Measurements from ENCODE around the gene NPDC1. TPM values are rescaled to one million over a fixed set of nuclear protein-coding genes. Genes with fewer than 3 reads are reported as not detected.

The NPDC1 gene
- polyA plus RNA-seq, 1 experiment: 8.9 TPM

GRCh38 chr9:136994180-136994887, 51.6 kb downstream of the NPDC1 start:
- Histone ChIP-seq H3K9me3 (ENCODE audit: control insufficient read depth, insufficient read depth, low read length) (peaks cover 12% of the 10 kb centered on the region), H3K4me3 (ENCODE audit: low read depth, low read length) (no peak overlapping the region), H3K27me3 (ENCODE audit: control insufficient read depth, insufficient read depth, low read length) (peaks cover 2% of the 10 kb centered on the region), H3K27ac (ENCODE audit: low read depth, low read length) (no peak overlapping the region)
- ChIA-PET CTCF (interaction anchor here (2.8 kb wide), 1 partner anchor 35 kb away, joined by 11 read pairs; no protein-coding TSS in a partner anchor), POLR2A (no interaction called here)
- no peak for DNase-seq (ENCODE audit: low read depth, low spot score)
- TF ChIP-seq, protein P1, sequence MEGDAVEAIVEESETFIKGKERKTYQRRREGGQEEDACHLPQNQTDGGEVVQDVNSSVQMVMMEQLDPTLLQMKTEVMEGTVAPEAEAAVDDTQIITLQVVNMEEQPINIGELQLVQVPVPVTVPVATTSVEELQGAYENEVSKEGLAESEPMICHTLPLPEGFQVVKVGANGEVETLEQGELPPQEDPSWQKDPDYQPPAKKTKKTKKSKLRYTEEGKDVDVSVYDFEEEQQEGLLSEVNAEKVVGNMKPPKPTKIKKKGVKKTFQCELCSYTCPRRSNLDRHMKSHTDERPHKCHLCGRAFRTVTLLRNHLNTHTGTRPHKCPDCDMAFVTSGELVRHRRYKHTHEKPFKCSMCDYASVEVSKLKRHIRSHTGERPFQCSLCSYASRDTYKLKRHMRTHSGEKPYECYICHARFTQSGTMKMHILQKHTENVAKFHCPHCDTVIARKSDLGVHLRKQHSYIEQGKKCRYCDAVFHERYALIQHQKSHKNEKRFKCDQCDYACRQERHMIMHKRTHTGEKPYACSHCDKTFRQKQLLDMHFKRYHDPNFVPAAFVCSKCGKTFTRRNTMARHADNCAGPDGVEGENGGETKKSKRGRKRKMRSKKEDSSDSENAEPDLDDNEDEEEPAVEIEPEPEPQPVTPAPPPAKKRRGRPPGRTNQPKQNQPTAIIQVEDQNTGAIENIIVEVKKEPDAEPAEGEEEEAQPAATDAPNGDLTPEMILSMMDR (IDR thresholded peaks at IDR 0.05; ENCODE audit: low read depth, low read length): no peak

- TF ChIP-seq, protein P1 (IDR thresholded peaks at IDR 0.05; ENCODE audit: low read depth, low read length): no peak
- POLR2A ChIA-PET: interaction anchor here (1.1 kb wide), 1 partner anchor 284 kb away, joined by 3 read pairs; no protein-coding TSS in a partner anchor
These were observed 53.1 kb downstream of the NPDC1 start for GRCh38 chr9:136992819-136993369.

DNA sequence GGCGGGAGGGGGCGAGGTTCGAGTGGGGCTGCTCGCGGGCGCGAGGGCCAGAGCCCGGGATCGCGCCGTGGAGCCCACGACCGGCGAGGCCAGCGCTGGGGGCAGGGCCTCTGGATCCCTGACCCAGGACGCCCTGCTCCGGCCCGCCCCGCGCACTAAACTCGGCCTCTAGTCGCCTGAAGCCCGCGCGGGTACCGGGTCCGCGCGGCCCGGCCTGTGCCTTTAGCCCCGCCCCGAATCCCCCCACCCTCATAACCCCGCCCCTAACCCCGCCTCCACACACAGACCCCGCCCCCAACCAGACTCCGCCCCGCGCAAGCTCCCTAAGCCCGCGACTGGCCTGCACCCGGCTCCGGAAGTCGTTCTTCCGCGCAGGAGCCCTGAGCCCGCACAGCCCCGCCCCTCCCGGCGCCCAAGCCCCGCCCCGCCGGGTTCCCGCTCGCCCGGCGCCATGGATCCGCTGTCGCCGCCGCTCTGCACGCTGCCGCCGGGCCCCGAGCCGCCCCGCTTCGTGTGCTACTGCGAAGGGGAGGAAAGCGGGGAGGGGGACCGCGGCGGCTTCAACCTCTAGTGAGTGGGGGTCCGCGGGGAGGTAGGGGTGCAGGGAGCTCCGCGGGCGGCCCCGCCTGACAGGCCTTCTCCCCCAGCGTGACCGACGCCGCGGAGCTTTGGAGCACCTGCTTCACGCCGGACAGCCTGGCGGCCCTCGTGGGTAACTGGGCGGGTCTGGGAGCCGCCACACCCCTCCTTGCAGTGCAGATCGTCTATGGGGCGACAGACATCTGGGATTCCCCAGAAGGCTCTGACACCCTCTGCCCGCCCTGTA, 53.8 kb downstream of the NPDC1 start, which contains the start of gene PAXX:
Gene PAXX, plus strand, starts transcription at position 430 of the 826 bp plus-strand sequence. Its CDS starts 22 bp downstream, at position 452.
- ChIA-PET POLR2A (interaction anchor here (0.6 to 1.1 kb wide), 4 partner anchors 8 to 284 kb away, joined by 3 to 4 read pairs (median 3); partner anchors contain the start of gene EDF1), CTCF (interaction anchor here (0.6 to 2.8 kb wide), 4 partner anchors 37 to 72 kb away, joined by 3 to 11 read pairs (median 3); no protein-coding TSS in a partner anchor)
- TF ChIP-seq, protein P1 (IDR thresholded peaks at IDR 0.05; ENCODE audit: low read depth, low read length): no peak
- peak; percentile 57 for DNase-seq (ENCODE audit: low read depth, low spot score)
- peaks cover 12% of the 10 kb centered on the region for H3K9me3 ChIP-seq (ENCODE audit: control insufficient read depth, insufficient read depth, low read length)
- H3K27ac ChIP-seq (ENCODE audit: low read depth, low read length): no peak within 1 kb of the TSS
- peak within 1 kb of the TSS; percentile 74 for H3K4me3 ChIP-seq (ENCODE audit: low read depth, low read length)
- H3K27me3 ChIP-seq (ENCODE audit: control insufficient read depth, insufficient read depth, low read length): peaks cover 6% of the 10 kb centered on the region

More at GRCh38 chr9:136992819-136993369, 53.1 kb downstream of the NPDC1 start:
- Histone ChIP-seq H3K9me3 (ENCODE audit: control insufficient read depth, insufficient read depth, low read length) (peaks cover 12% of the 10 kb centered on the region), H3K27ac (ENCODE audit: low read depth, low read length) (no peak overlapping the region), H3K27me3 (ENCODE audit: control insufficient read depth, insufficient read depth, low read length) (peaks cover 4% of the 10 kb centered on the region), H3K4me3 (ENCODE audit: low read depth, low read length) (peak overlapping the region; percentile 74)
- DNase-seq (ENCODE audit: low read depth, low spot score): no peak
- CTCF ChIA-PET: interaction anchor here (1.5 to 2.8 kb wide), 2 partner anchors 37 to 43 kb away, joined by 3 to 11 read pairs; no protein-coding TSS in a partner anchor

GRCh38 chr9:136990242-136990911, 55.6 kb downstream of the NPDC1 start:
- Histone ChIP-seq H3K27me3 (ENCODE audit: control insufficient read depth, insufficient read depth, low read length) (peaks cover 17% of the 10 kb centered on the region), H3K9me3 (ENCODE audit: control insufficient read depth, insufficient read depth, low read length) (peaks cover 12% of the 10 kb centered on the region), H3K27ac (ENCODE audit: low read depth, low read length) (no peak overlapping the region), H3K4me3 (ENCODE audit: low read depth, low read length) (no peak overlapping the region)
- ChIA-PET CTCF (no interaction called here), POLR2A (no interaction called here)
- no peak for DNase-seq (ENCODE audit: low read depth, low spot score)
- TF ChIP-seq, protein P1 (IDR thresholded peaks at IDR 0.05; ENCODE audit: low read depth, low read length): no peak

Small RNA genes lying within 50 kb of the gene (small RNA-seq; reads per million reads assigned to genes)
- gene RF00153 (ENCODE audit: insufficient read length, low read depth): not detected

Other genes with a start within 250 kb of the NPDC1 start
- 0.05 and 0.21 TPM in 2 replicates for gene CCDC183, start 249.8 kb downstream of the NPDC1 start, polyA plus RNA-seq (2011; rRNA removed)
- 35.4 and 41.1 TPM in 2 replicates for gene RABL6, start 238.2 kb downstream of the NPDC1 start, polyA plus RNA-seq (2011; rRNA removed)
- gene AJM1, start 203.7 kb downstream of the NPDC1 start, polyA plus RNA-seq (2011; rRNA removed): 0.26 and 0.42 TPM in 2 replicates
- 91.6 and 116 TPM in 2 replicates for gene PHPT1, start 196.8 kb downstream of the NPDC1 start, polyA plus RNA-seq (2011; rRNA removed)
- 0.63 and 0.86 TPM in 2 replicates for gene MAMDC4, start 193.8 kb downstream of the NPDC1 start, polyA plus RNA-seq (2011; rRNA removed)
- 445 and 453 TPM in 2 replicates for gene EDF1, start 179.9 kb downstream of the NPDC1 start, polyA plus RNA-seq (2011; rRNA removed)
- 6.1 and 6.9 TPM in 2 replicates for gene TRAF2, start 159.7 kb downstream of the NPDC1 start, polyA plus RNA-seq (2011; rRNA removed)
- 31.2 and 46.4 TPM in 2 replicates for gene FBXW5, start 101.4 kb downstream of the NPDC1 start, polyA plus RNA-seq (2011; rRNA removed)
- 0.41 TPM in 1 of 2 replicates, not detected in the other for gene C8G, start 100.9 kb downstream of the NPDC1 start, polyA plus RNA-seq (2011; rRNA removed)
- not detected in 2 replicates for gene LCN12, start 93.9 kb downstream of the NPDC1 start, polyA plus RNA-seq (2011; rRNA removed)
- 7.8 and 9.6 TPM in 2 replicates for gene PTGDS, start 68.7 kb downstream of the NPDC1 start, polyA plus RNA-seq (2011; rRNA removed)
- 1.5 TPM in 2 replicates for gene LCNL1, start 63.2 kb downstream of the NPDC1 start, polyA plus RNA-seq (2011; rRNA removed)
- gene PAXX, start 53.8 kb downstream of the NPDC1 start, polyA plus RNA-seq (2011; rRNA removed): 6.0 and 6.7 TPM in 2 replicates
- 0.42 and 0.63 TPM in 2 replicates for gene CLIC3, start 49.6 kb downstream of the NPDC1 start, polyA plus RNA-seq (2011; rRNA removed)
- gene ABCA2, start 17.9 kb downstream of the NPDC1 start, polyA plus RNA-seq (2011; rRNA removed): 4.7 and 8.8 TPM in 2 replicates
- gene FUT7, start 14.1 kb downstream of the NPDC1 start, polyA plus RNA-seq (2011; rRNA removed): not detected in 2 replicates
- gene ENTPD2, start 7.9 kb upstream of the NPDC1 start, polyA plus RNA-seq (2011; rRNA removed): not detected in 2 replicates
- gene SAPCD2, start 24.4 kb upstream of the NPDC1 start, polyA plus RNA-seq (2011; rRNA removed): 1.5 and 1.8 TPM in 2 replicates
- gene UAP1L1, start 31.3 kb upstream of the NPDC1 start, polyA plus RNA-seq (2011; rRNA removed): 5.1 and 6.3 TPM in 2 replicates
- 40.8 and 50.2 TPM in 2 replicates for gene MAN1B1, start 40.8 kb upstream of the NPDC1 start, polyA plus RNA-seq (2011; rRNA removed)
- 30.6 and 52.6 TPM in 2 replicates for gene DPP7, start 68.6 kb upstream of the NPDC1 start, polyA plus RNA-seq (2011; rRNA removed)
- 0.04 TPM in 1 of 2 replicates, not detected in the other for gene GRIN1, start 93.0 kb upstream of the NPDC1 start, polyA plus RNA-seq (2011; rRNA removed)
- not detected in 2 replicates for gene LRRC26, start 123.9 kb upstream of the NPDC1 start, polyA plus RNA-seq (2011; rRNA removed)
- not detected in 2 replicates for gene TMEM210, start 125.9 kb upstream of the NPDC1 start, polyA plus RNA-seq (2011; rRNA removed)
- gene ANAPC2, start 142.4 kb upstream of the NPDC1 start, polyA plus RNA-seq (2011; rRNA removed): 12.1 and 14.6 TPM in 2 replicates
- gene SSNA1, start 142.5 kb upstream of the NPDC1 start, polyA plus RNA-seq (2011; rRNA removed): 35.0 and 46.9 TPM in 2 replicates
- gene TPRN, start 154.6 kb upstream of the NPDC1 start, polyA plus RNA-seq (2011; rRNA removed): 2.8 and 3.8 TPM in 2 replicates
- 44.2 and 50.2 TPM in 2 replicates for gene TMEM203, start 159.5 kb upstream of the NPDC1 start, polyA plus RNA-seq (2011; rRNA removed)
- 2.8 and 3.8 TPM in 2 replicates for gene NDOR1, start 159.5 kb upstream of the NPDC1 start, polyA plus RNA-seq (2011; rRNA removed)
- gene RNF208, start 176.1 kb upstream of the NPDC1 start, polyA plus RNA-seq (2011; rRNA removed): 0.17 and 0.45 TPM in 2 replicates
- gene CYSRT1, start 179.0 kb upstream of the NPDC1 start, polyA plus RNA-seq (2011; rRNA removed): 0.27 and 0.56 TPM in 2 replicates
- not detected in 2 replicates for gene RNF224, start 181.3 kb upstream of the NPDC1 start, polyA plus RNA-seq (2011; rRNA removed)
- not detected in 2 replicates for gene SLC34A3, start 184.7 kb upstream of the NPDC1 start, polyA plus RNA-seq (2011; rRNA removed)
- gene TUBB4B, start 195.1 kb upstream of the NPDC1 start, polyA plus RNA-seq (2011; rRNA removed): 223 and 262 TPM in 2 replicates
- not detected in 2 replicates for gene STPG3, start 205.1 kb upstream of the NPDC1 start, polyA plus RNA-seq (2011; rRNA removed)
- 27.1 and 38.7 TPM in 2 replicates for gene NELFB, start 209.2 kb upstream of the NPDC1 start, polyA plus RNA-seq (2011; rRNA removed)
- 14.1 and 18.7 TPM in 2 replicates for gene TOR4A, start 231.5 kb upstream of the NPDC1 start, polyA plus RNA-seq (2011; rRNA removed)